Stimulated activated CD4-positive, alpha-beta T cell treated with anti-CD3 and anti-CD28 coated beads, Interleukin-1b, Interleukin-23, amount 100 ng/mL, for 24 hours (primary cell): ENCODE data around the gene IGFL2.
"Not testable (repeated sequence)": the region's sequence is repeated elsewhere in the genome, so short reads cannot be mapped to it uniquely, and the experiment has no call there.

Source experiments
- DNase-seq, 4 experiments: peaks; one replicate each; pipeline ENCODE4 v3.0.0-alpha.2; 2020; ENCODE audit warnings: low read depth in 4 of 4, low spot score in 1 of 4

IGFL2 gene

DNA sequence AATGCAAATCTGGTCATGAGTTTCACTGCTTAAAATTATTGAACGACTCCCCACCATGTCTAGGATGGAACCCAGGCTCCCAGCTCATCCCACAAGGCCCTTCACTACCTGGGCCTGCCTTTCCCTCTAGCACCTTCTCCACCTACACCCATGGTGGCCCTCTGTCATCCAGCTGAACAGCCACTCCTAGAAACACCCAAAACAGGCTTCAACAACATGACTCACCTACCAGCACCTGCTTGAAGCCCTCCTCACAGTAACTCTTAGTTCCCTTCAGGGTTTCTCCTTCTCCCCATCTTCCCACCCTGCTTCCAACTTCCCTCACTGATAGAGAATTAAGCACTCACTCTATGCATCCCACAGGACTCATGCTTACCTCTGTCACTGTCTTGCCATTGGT is 6.6 kb upstream of the IGFL2 start:
- no peak for DNase-seq

GRCh38 chr19:46142294-46142693 is 5.7 kb upstream of the IGFL2 start:
- no peak for DNase-seq

DNA sequence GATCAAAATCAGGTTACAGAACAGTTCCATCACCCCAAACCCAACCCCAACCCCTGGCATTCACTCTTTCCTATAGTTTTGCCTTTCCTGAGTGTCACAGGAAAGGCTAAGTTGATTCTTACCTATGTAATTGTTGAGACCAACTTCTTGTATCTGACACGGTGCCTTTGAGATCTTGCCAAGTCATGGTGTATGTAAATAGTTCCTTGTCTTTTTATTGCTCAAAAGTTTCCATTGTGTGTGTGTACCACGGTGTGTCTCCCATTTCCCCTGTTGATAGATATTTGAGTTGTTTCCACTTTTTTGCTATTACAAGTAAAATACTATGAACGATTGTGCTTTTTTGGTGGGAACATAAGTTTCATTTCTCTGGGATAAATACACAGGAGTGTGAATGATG is 3.3 kb upstream of the IGFL2 start:
- DNase-seq: no peak

GRCh38 chr19:46147166-46147740 is 785 bp upstream of the IGFL2 start:
- DNase-seq: no peak

DNA sequence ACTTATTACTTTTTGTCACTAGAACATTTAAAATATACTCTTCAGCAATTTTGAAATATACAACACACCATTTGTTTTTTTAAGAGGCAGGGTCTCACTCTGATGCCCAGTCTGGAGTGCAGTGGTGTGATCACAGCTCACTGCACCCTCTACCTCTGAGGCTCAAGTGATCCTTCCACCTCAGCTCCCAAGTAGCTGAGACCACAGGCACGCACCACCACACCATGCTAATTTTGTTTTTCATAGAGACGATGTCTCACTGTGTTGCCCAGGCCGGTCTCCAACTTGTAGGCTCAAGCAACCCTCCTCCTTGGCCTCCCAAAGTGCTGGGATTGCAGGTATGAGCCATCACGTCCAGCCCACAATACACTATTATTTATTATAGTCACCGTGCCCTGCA is 2.6 kb downstream of the IGFL2 start:
- DNase-seq: no peak

DNA sequence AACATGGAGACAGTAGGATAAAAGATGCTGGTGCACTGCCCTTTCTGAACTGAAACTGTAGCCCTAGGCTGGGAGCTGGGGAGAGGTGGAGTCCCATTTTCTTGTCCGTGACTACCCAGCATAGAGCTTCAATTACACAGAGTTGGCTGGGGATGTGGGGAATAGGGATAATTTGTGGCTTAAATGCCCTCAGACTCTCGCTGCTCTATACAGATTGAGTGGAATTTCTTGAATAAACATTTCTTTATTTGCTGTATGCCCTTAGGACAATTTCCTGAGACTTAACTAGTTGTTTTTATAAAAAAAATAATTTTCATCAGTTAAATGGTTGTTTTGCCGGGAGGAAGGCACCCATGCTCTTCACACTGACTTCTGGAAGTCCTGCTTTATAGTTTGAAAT is 7.2 kb downstream of the IGFL2 start:
- DNase-seq: no peak

DNA sequence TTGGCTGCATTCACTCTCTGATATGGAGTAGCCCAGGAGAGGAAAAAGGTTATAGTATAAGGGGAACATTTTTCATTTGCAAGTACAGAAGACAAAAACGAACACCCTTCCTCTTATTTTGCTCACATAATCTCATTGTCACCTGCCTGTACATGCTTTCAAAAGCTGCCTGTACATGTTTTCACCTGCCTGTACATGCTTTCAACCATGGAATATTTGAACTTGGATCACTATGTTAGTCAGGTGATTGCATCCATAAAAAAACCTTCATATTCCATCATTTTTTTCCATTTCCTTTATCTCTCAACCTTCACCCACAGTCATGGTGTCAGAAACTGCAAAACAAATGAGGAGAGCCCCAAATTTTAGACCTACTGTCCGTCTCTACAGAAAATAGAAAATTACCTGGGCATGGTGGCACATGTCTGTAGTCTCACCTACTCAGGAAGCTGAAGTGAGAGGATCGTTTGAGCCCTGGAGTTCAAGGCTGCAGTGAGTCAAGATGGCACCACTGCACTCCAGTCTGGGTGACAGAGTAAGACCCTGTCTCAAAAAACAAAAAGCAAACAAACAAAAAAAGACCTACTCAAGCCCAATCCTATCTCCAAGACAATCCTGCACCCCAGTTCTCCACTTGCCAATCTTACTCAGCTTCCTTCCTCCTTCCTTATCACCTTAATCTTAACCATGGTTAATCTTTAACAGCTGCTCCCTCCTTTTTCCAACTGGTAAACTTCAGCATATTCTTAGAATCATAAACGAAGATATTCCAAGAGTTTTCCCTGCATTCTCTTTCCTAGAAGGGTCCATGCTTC is 11.6 kb downstream of the IGFL2 start:
- no peak for DNase-seq

DNA sequence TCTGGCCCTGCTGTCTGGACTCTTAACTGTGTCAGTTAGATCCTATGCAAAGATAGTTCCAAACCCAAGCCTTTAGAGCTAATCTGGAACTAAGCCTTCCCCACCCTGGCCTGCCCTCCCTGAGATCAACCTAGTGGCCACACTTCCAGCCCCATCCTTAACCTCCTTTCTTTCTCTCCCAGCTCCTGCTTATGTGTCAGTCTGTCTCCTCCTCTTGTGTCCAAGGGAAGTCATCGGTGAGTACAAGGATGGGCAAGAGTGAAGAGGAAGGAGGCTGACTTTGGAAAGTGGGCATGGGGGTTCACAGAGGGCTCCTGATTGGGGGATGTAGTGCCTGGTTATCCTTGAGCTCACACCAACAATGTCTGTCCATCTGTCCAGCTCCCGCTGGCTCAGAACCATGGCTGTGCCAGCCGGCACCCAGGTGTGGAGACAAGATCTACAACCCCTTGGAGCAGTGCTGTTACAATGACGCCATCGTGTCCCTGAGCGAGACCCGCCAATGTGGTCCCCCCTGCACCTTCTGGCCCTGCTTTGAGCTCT is 12.3 kb downstream of the IGFL2 start:
- no peak for DNase-seq

- not testable (repeated sequence) for DNase-seq
These were observed 13.7 kb downstream of the IGFL2 start for GRCh38 chr19:46161642-46162257.

DNA sequence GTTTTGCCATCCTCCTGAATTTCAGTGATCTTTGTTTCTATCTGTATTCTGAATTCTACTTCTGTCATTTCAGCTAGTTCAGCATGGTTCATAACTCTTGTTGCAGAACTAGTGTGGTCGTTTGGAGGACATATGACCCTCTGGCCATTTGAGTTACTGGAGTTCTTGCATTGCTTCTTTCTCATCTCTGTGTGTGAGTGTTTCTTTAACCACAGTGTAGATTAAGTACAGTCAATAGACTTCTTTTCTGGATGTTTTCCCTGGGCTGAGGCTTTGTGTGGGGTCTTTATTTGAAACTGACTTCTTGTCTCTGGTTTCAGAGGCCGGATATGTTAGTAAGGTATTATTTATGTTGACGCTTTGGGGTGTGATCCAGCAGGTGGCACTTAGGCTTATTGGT is 14.7 kb downstream of the IGFL2 start:
- no peak for DNase-seq

- no peak for DNase-seq
These were observed 25.9 kb downstream of the IGFL2 start for GRCh38 chr19:46173886-46174480.

DNA sequence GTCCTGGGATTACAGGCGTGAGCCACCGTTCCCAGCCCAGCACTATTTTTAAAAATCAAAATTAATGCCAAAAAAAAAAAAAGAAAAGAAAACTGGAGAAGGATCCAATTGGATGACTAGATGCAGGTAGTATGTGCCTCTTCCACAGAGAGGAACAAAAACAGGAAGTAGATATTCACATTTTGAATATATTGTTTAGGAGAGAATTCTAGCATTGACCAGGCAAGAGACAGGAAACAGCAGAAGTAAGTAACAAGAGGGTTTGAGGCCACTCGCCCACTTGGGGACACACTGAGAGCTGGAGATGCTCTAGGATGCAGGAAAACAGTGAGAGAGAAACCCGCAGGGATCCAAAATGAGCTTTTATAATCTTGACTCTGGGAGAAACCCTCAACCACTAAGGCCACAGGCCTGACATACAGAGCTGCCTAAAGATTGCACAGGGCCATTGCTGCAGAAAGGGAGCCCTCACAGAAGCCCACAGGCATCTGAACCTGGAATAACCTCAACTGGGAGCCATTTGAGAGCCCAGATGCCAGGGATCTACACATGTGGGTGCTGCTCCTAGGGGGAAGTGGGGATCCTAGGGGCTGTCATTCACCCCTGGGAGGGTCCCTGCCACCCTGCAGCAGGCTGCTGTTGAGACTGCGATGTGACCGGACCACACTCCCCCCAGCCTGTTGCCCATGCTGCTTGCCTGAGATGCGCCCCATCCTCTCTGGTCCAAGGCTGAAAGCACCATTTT is 28.2 kb downstream of the IGFL2 start:
- DNase-seq: no peak

DNA sequence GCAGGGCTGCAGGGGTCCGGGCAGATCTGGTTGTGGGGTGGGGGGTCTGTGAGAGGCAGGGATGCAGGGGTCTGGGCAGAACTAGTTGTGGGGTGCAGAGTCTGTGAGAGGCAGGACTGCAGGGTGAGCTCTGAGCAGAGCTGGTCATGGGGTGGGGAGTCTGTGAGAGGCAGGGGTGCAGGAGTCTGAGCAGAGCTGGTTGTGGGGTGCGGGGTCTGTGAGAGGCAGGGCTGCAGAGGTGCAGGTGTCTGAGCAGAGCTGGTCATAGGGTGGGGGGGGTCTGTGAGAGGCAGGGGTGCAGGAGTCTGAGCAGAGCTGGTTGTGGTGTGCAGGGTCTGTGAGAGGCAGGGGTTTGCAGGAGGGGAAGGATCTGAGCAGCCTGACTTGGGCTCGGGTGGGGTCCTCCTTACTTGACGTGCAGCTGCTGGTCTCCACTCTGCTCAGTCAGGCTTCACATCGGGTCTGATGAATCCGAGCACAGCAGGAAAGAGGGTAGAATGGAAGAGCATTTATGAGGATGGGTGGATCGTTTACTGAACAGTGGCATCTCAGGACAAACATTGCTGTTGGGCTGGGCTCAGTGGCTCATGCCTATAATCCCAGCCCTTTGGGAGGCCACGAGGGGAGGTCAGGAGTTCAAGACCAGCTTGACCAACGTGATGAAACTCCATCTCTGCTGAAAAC is 31.2 kb downstream of the IGFL2 start:
- DNase-seq: no peak

GRCh38 chr19:46180701-46181387 is 32.8 kb downstream of the IGFL2 start:
- DNase-seq: no peak

GRCh38 chr19:46181388-46181779 is 33.3 kb downstream of the IGFL2 start:
- peak in 1 of 4 experiments; percentile 7 for DNase-seq

DNA sequence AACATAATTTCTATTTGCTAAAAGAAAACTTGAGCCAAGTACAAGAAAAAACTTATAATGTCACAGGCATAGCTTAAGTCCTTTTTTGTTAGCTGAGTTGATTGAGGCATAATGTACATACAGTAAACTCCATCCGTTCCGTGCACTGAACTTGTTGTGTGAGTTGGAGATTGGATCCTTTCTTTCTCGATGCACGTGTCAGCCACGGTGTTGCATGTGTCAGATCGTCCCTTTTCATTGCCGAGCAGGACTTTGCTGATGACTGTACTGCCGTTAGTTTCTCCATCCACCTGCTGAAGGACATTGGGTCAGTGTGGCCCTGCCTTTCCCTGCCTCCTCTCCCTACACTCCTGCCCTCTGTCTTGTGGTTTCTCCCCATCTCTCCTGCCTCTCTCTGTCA is 34.4 kb downstream of the IGFL2 start:
- no peak for DNase-seq

- DNase-seq: not testable (repeated sequence)
These were observed 37.0 kb downstream of the IGFL2 start for GRCh38 chr19:46184775-46185710.

DNA sequence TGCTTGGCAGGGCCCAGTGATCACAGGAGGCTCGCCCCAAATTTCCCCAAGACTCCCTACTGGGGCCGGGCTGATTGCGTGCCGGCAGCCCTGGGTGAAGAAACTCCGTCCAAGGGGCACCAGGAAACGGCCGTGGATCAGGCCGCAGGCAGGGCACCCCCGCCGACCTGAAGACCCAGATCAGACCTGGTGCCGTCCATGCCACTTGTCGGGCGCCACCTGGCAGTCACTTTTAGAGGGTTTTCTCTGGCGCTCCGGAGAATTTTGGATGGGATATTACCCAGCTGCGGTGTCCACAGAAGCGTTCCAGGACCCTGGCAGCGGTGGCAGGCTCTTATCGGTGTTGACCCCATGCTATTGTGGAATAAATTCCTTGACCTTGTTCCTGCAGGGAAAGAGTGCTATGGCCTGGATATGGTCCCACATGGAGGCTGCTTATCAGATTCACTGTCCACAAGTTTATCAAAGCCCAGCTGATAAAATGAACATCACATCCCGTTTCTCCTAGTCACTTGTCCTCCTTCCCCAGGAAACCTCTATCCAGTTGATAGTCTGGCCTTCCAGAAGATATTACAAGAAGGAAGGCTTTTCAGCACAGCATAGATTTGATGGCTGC is 38.2 kb downstream of the IGFL2 start:
- no peak for DNase-seq
